Fibroblast of skin of scalp (primary cell): ENCODE results near the gene NCKAP5.

Experiments used
- DNase-seq: peaks from one replicate; pipeline ENCODE4 v3.0.0-alpha.2; 2013

Gene NCKAP5

DNA sequence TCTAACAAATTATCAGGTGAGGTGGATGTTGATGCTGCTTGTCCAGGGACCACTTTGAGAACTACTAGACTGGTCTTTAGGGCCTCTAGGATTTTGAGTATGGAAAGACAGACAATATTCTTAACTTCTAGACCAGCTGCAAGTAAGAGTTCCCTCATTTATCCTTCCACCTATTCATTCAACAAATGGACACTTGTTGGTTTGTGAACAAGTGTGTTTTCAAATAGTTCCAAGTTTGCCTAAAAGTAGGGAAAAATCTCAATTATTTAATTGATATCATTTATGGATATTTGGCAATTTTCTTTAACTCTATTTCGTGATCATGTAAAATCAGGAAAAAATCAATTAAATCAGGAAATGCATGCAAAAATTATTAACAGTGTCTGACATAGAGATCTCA, 245.4 kb downstream of the NCKAP5 start:
- DNase-seq = no peak

GRCh38 chr2:133317178-133317577, 251.1 kb downstream of the NCKAP5 start:
- no peak for DNase-seq

GRCh38 chr2:133316557-133316956, 251.7 kb downstream of the NCKAP5 start:
- no peak for DNase-seq

GRCh38 chr2:133315280-133315679, 253.0 kb downstream of the NCKAP5 start:
- no peak for DNase-seq

DNA sequence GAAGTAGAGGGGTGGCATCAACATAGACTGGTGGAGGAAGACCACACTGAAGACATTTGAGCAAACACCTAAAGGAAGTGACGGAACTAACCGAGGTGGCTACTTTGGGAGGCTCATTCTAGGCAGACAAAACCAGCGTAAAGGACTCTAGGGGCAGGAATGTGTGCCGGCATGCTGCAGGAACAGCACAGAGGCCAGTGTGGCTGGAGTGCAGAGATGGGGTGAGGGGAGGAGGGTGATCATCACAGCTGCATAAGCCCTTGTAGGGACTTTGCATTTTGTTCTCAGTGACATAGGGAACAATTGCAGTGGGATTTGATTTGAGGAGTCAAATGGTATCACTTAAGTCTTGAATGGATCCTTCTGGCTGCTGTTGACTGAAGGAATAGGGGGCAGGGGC, 253.5 kb downstream of the NCKAP5 start:
- DNase-seq = no peak

GRCh38 chr2:133312038-133312729, 256.1 kb downstream of the NCKAP5 start:
- DNase-seq = no peak

- DNase-seq = no peak
Measured at GRCh38 chr2:133306236-133306635, 262.0 kb downstream of the NCKAP5 start.

- DNase-seq = no peak
Measured at GRCh38 chr2:133304344-133304743, 263.9 kb downstream of the NCKAP5 start.

- peak; percentile 54 for DNase-seq
Measured at GRCh38 chr2:133303150-133303549, 265.1 kb downstream of the NCKAP5 start.

- DNase-seq = no peak
Measured at GRCh38 chr2:133296401-133296800, 271.9 kb downstream of the NCKAP5 start.

DNA sequence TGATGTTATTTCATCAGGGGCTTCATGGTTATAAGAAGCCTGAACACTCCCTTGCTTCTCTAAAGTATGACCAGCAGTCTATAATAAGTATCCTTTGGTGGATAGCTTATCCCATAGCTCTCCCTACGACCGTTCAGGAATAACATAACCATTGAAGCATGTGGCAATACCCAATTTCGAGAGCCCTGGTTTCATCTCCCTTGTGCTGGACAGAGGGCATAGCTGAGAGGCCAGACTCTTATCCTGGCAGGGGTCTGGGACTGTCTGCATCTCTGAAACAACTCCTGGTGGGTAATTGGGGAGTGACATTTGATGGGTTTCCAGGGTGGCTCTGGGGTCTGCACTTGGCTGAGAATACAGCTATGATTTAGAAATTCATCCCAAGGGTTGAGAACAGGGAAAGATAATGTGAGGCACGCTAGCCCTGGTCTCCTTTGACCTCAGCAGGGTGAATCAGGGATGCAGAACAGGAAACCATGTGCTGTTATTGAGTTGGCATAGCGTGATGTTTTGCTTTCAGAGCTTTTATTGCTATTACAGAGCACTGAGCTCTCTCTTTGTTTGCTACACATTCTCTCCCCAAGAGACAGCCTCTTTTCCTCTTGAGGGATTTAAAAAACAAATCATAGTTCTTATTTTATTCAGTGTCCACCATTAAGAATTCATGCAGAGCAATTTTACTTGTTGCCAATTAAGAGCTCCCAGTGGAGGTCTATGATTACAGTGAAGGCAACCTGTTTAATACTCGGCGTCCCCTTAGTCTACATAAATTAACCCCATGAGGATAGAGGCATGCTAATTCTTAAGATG, 274.5 kb downstream of the NCKAP5 start:
- DNase-seq = peak; percentile 8

GRCh38 chr2:133292259-133292658, 276.0 kb downstream of the NCKAP5 start:
- no peak for DNase-seq

DNA sequence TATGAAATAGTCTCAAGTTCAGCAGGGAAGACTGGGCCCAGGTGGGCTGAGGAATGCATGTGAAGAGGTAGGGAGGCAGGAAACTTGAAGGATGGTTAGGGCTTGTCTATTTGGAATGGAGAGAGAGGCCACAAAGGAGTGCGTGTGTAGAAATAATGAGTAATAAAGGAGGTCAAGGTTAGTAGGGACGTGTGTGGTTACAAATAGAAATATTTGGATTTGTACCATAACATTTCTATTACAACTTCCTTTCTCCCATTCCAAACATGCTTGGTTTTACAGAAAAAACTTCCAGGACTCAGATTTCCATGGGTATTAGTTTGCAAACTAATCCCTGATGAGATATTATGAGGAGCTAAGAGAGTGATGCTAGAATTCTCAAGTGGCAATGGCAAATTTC, 280.6 kb downstream of the NCKAP5 start:
- DNase-seq = peak; percentile 75

DNA sequence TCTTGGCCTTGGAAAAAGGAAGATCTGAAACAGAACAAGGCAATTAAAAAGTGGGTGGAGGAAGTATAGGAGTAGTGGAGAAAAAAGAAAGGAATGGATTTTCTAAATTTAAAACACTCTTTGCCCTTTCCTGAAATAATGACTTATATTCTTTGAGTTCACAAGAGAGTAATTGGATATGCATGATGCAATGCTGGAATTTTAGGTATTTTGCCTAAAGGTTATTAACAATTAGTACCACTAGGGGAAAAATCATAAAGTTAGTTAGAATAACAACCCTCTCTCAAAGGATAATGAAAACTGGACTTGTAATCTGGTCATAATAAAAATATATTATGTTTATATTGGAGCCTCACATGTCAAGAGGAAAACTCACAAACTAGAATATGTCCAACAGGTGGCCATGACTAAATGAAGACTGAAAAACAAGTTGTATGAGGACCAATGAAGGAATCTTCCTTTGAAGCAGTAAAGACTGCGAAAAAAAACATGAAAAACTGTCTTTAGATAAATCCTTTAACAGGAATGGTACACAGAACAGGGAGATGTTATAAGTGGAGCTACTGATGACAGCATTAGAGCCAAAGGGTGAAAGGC, 281.8 kb downstream of the NCKAP5 start:
- DNase-seq = peak; percentile 46

DNA sequence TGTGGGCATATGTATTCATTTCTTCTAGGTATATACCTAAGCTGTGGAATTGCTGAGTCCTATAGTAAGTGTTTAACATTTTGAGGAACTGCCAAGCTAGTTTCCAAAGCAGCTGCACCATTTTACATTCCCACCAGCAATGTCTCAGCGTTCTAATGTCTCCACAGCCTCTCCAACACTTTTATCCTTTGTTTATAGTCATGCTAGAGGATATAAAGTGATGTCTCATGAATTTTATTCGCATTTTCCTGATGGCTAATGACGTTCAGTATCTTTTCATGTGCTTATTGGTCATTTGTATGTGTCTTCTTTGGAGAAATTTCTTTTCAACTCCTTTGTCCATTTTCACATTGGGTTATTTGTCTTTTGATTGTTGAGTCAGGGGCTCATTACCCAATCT, 295.2 kb downstream of the NCKAP5 start:
- DNase-seq = no peak

- DNase-seq = no peak
Measured at GRCh38 chr2:133271105-133271504, 297.2 kb downstream of the NCKAP5 start.

GRCh38 chr2:133270550-133270949, 297.7 kb downstream of the NCKAP5 start:
- no peak for DNase-seq

DNA sequence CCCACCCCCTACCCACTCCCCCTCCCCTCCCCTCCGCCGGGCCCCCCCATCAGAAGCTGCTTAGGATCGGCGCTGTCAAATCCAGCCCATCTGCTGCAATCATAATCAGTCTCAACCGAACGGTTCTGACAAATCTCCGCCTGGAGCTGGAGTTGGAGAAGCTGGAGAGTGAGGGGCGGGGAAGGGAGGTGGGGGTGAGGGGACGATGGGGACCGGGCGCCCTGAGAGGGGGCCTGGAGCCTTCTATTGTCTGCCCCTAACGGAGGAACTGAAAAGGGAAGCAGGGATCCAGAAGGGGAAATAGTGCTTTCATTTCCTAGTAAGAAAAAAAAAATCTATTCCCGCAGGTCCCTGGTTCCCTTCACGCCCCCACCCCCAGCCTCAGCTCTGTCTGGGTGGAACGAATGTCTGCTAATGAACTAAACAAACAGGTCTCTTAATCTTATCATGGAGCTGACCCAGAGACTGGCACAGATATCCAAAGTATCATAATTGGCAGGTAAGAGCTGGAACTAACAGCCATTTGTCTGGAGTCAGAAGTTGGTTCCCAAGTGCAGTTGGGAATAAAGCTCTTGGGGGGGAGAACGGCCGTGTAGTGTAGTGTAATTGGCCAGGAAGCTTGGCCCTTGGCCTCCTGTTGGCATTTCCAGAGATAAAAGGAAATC, 301.2 kb downstream of the NCKAP5 start:
- DNase-seq = no peak

DNA sequence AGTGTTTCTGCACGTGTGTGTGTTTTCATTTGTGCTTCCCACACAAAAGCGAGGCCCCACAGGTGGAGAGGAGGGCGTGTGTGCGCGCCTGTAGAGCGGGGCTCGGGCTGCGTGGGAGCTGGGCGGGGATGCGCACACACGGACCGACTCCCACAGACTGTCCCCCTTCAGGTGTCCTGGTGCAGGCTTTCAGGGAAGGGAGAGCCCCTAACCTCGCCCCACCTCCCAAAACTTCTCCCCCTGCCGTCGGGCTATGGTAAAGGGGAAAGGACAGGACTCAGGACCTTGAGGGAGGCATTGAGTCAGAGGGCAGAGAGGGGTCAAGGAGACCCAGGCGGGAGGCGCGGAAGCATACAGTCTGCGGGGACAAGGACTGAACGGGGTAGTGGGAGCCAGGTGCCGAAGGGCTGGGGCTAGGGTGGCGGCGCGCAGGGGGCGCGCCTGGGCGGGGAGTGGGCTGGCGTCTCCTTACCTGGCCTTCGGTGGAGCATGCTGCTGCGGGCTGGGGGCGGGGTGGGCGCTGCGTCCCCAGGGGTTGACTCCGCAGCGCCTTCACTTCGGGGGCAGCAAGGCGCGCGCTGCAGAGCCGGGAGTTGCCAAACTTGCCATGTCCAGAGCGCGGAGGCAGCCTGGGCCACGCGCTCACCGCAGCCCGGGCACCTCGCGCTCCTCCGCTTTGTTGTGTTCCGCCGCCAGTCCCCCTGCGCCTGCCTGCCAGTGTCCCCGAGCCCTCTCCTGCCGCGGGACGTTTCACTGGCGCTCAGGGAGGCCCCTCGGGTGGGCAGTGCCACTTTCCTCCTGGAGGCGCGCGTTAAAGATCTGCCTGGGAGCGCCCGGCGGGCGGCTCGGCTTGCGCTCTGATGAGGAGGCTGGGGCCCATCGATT, 302.0 kb downstream of the NCKAP5 start:
- no peak for DNase-seq

GRCh38 chr2:133265432-133265949, 302.8 kb downstream of the NCKAP5 start:
- DNase-seq = no peak

DNA sequence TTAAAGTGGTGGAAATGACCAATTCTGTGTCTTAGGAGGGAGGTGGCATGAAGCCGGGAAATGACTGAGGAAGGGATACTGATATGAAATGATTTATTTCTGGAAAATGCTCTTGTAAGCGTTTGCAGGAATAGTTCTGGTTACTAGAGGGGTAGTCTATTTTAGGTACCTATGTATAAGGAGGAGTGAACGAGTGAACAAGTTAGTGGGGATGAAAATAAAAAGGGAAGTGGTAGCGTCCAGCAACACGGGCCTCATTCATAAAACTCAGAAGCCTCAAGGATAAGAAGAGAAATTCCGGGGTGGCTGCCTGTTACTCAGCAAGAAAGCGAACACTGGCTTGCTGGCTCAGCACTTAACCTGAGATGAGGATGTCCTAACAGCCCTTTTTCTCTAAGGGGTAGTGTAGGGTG, 303.3 kb downstream of the NCKAP5 start:
- no peak for DNase-seq

DNA sequence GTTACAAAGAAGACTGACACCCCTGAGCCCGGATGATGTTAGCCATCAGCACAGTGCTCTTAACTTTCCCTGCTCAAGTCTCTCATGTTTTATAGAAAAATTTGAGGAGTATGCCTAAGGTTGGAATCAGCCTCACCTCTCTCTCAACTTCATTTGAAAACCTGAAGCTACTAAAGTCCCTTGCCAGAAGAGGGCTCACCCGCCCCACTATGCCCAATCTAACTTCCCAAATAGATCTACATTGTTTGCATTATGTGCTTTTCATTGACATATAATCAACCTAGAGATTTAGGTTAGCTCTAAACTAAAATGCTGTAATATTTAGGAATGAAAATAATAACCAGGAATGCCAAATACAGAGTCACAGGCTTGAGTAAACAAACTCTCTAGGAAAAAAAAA, 305.4 kb downstream of the NCKAP5 start:
- DNase-seq = peak; percentile 46
